Dedifferentiated amniotic fluid mesenchymal stem cell (primary cell): Measurements from ENCODE around the gene KIF26B.
"Not testable (repeated sequence)": the region's sequence is repeated elsewhere in the genome, so short reads cannot be mapped to it uniquely, and the experiment has no call there.

Experiments used
- DNase-seq: peaks from one replicate; pipeline ENCODE4 v3.0.0-alpha.2; 2016; ENCODE audit errors: extremely low spot score

Gene KIF26B

GRCh38 chr1:245325922-245326795 lies 171.4 kb downstream of the KIF26B start:
- no peak for DNase-seq

- no peak for DNase-seq
These were observed 172.6 kb downstream of the KIF26B start for GRCh38 chr1:245327360-245327759.

GRCh38 chr1:245327842-245328241 lies 173.1 kb downstream of the KIF26B start:
- no peak for DNase-seq

- no peak for DNase-seq
These were observed 176.2 kb downstream of the KIF26B start for GRCh38 chr1:245330951-245331350.

- DNase-seq, result no peak
These were observed 177.3 kb downstream of the KIF26B start for GRCh38 chr1:245332085-245332484.

GRCh38 chr1:245332513-245332912 lies 177.7 kb downstream of the KIF26B start:
- no peak for DNase-seq

GRCh38 chr1:245334235-245334634 lies 179.4 kb downstream of the KIF26B start:
- no peak for DNase-seq

- no peak for DNase-seq
These were observed 180.2 kb downstream of the KIF26B start for GRCh38 chr1:245334827-245335490.

- DNase-seq, result not testable (repeated sequence)
These were observed 180.9 kb downstream of the KIF26B start for GRCh38 chr1:245335684-245336083.

GRCh38 chr1:245336149-245336983 lies 181.6 kb downstream of the KIF26B start:
- DNase-seq, result no peak

- not testable (repeated sequence) for DNase-seq
These were observed 182.2 kb downstream of the KIF26B start for GRCh38 chr1:245336984-245337355.

GRCh38 chr1:245337829-245338484 lies 183.2 kb downstream of the KIF26B start:
- no peak for DNase-seq

- DNase-seq, result no peak
These were observed 183.7 kb downstream of the KIF26B start for GRCh38 chr1:245338485-245338877.

GRCh38 chr1:245341743-245342142 lies 187.0 kb downstream of the KIF26B start:
- DNase-seq, result no peak

- DNase-seq, result no peak
These were observed 190.6 kb downstream of the KIF26B start for GRCh38 chr1:245345191-245345884.

GRCh38 chr1:245348626-245349025 lies 193.8 kb downstream of the KIF26B start:
- no peak for DNase-seq

GRCh38 chr1:245353411-245353810 lies 198.6 kb downstream of the KIF26B start:
- DNase-seq, result no peak

- no peak for DNase-seq
These were observed 199.4 kb downstream of the KIF26B start for GRCh38 chr1:245353915-245354775.

- not testable (repeated sequence) for DNase-seq
These were observed 201.3 kb downstream of the KIF26B start for GRCh38 chr1:245355851-245356630.
